Glutamatergic neuron (in vitro differentiated cells): ENCODE results near the gene PEPD. TPM values are rescaled to one million over a fixed set of nuclear protein-coding genes. Genes with fewer than 3 reads are reported as not detected.

ENCODE experiments used
- DNase-seq: peaks from one replicate; pipeline ENCODE4 v3.0.0; 2022
- H3K27ac Mint-ChIP-seq: one replicate; pipeline ENCODE4 v1.8.0; 2020; ENCODE audit warnings: mild to moderate bottlenecking, mixed read lengths, inconsistent platforms; ENCODE audit not compliant: unreplicated experiment
- H3K27me3 Mint-ChIP-seq: one replicate; pipeline ENCODE4 v1.8.0; 2020; ENCODE audit warnings: mild to moderate bottlenecking, moderate library complexity, mixed read lengths, inconsistent platforms; ENCODE audit not compliant: unreplicated experiment
- H3K36me3 Mint-ChIP-seq: one replicate; pipeline ENCODE4 v1.8.0; 2020; ENCODE audit warnings: mild to moderate bottlenecking, mixed read lengths, inconsistent platforms; ENCODE audit not compliant: unreplicated experiment
- H3K4me1 Mint-ChIP-seq: one replicate; pipeline ENCODE4 v1.8.0; 2020; ENCODE audit warnings: mild to moderate bottlenecking, low read depth, mixed read lengths, inconsistent platforms; ENCODE audit not compliant: unreplicated experiment
- H3K4me3 Mint-ChIP-seq: one replicate; pipeline ENCODE4 v1.8.0; 2020; ENCODE audit warnings: mild to moderate bottlenecking, mixed read lengths, inconsistent platforms; ENCODE audit not compliant: unreplicated experiment
- H3K9me3 Mint-ChIP-seq: one replicate; pipeline ENCODE4 v1.8.0; 2020; ENCODE audit warnings: mild to moderate bottlenecking, moderate library complexity, mixed read lengths, inconsistent platforms; ENCODE audit not compliant: unreplicated experiment
- CTCF ChIP-seq: fragments of 200-600 bp; sonication (generic); IDR thresholded peaks from one replicate; pipeline ENCODE4 v1.5.0; 2021; ENCODE audit not compliant: partially characterized antibody, unreplicated experiment
- total RNA-seq: library from RNA; stranded (reverse); fragmentation: NEBNext Ultra II Directional; extraction: Animal tissue kit (Norgen Biotek cat#: 25700); gene quantifications from one replicate; pipeline ENCODE4 v1.2.1, GENCODE V29; 2021; ENCODE audit not compliant: unreplicated experiment

The PEPD gene
- total RNA-seq, 1 donor from 2014 or later, result 93.3 TPM

GRCh38 chr19:33519416-33519815 is 2.2 kb downstream of the PEPD start:
- peaks cover 15% of the 10 kb centered on the region for H3K27me3 Mint-ChIP-seq
- peak overlapping the region; percentile 59 for H3K4me3 Mint-ChIP-seq
- no peak for DNase-seq
- no peaks in the 10 kb centered on the region for H3K36me3 Mint-ChIP-seq
- TF ChIP-seq CTCF, result no peak
- H3K4me1 Mint-ChIP-seq, result peaks cover 49% of the 10 kb centered on the region
- no peak overlapping the region for H3K27ac Mint-ChIP-seq
- peaks cover 14% of the 10 kb centered on the region for H3K9me3 Mint-ChIP-seq

GRCh38 chr19:33518541-33518940 is 3.0 kb downstream of the PEPD start:
- Mint-ChIP-seq H3K4me1 (peaks cover 48% of the 10 kb centered on the region), H3K9me3 (peaks cover 15% of the 10 kb centered on the region), H3K27ac (no peak overlapping the region), H3K36me3 (no peaks in the 10 kb centered on the region), H3K27me3 (peaks cover 17% of the 10 kb centered on the region), H3K4me3 (peak overlapping the region; percentile 2)
- no peak for TF ChIP-seq CTCF
- no peak for DNase-seq

GRCh38 chr19:33517922-33518321 is 3.7 kb downstream of the PEPD start:
- Mint-ChIP-seq H3K9me3 (peaks cover 20% of the 10 kb centered on the region), H3K27me3 (peaks cover 21% of the 10 kb centered on the region), H3K27ac (no peak overlapping the region), H3K36me3 (no peaks in the 10 kb centered on the region), H3K4me3 (no peak overlapping the region), H3K4me1 (peaks cover 50% of the 10 kb centered on the region)
- TF ChIP-seq CTCF, result no peak
- DNase-seq, result no peak

- no peak for TF ChIP-seq CTCF
- peaks cover 52% of the 10 kb centered on the region for H3K4me1 Mint-ChIP-seq
- peaks cover 22% of the 10 kb centered on the region for H3K27me3 Mint-ChIP-seq
- peaks cover 18% of the 10 kb centered on the region for H3K9me3 Mint-ChIP-seq
- no peak for DNase-seq
- no peaks in the 10 kb centered on the region for H3K36me3 Mint-ChIP-seq
- peak overlapping the region; percentile 14 for H3K27ac Mint-ChIP-seq
- no peak overlapping the region for H3K4me3 Mint-ChIP-seq
Measured at GRCh38 chr19:33515921-33516320, 5.7 kb downstream of the PEPD start.

GRCh38 chr19:33514885-33515551 is 6.6 kb downstream of the PEPD start:
- no peaks in the 10 kb centered on the region for H3K36me3 Mint-ChIP-seq
- peaks cover 13% of the 10 kb centered on the region for H3K9me3 Mint-ChIP-seq
- no peak overlapping the region for H3K27ac Mint-ChIP-seq
- H3K27me3 Mint-ChIP-seq, result peaks cover 15% of the 10 kb centered on the region
- H3K4me3 Mint-ChIP-seq, result peak overlapping the region; percentile 25
- no peak for TF ChIP-seq CTCF
- peak; percentile 49 for DNase-seq
- peaks cover 46% of the 10 kb centered on the region for H3K4me1 Mint-ChIP-seq
